ENCODE data around the gene NQO1.

Gene NQO1

DNA sequence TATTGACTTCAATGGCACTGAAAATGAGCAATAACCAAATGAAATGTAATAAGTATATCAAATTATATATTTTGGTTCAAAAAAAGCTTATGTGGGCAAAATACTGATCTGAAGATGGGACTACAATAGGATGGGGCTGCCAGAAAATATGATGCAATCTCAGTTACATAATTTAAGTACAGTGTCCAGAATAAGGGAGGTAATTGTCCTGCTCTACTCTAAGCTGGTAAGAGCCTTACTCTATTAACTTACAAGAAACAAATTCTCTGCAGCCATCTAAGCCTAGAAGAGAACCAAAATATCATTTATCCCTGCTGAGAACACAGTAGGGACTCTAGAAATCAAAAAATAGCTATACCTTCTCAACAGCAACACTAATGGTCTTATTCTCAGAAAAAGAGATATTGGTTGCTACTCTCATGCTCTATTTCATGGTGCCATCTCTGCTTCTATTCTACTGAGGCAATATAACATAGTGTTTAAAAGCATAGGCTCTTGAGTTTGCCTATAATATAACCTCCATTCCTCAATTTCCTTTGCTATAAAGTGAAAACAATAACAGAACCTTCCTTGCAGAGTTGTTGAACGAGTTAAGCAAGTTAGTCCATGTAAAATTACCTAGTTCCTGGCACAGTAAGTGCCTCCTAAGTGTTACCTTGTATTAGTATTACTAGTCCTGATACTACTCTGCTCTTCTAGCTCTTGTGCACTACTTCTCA lies 19.9 kb downstream of the NQO1 start:
- no peak for DNase-seq

DNA sequence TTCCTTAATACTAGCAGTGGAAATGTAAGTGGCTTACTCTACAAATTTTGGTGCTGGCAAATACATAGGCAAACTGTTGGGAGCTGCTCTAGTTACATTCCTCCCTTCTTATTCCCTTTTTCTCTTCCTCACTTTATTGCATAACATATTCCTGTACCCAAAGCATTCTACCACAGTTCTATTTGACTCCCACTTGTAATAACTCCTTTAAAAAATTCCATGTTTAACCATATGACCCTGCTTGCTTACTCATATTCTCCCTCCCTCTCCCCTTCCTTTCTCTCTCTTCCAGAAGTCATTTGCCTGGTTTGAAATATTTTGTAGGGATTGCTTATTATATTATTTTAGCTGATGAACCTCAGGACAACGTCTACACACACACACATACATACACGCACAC lies 22.7 kb downstream of the NQO1 start:
- no peak for DNase-seq

DNA sequence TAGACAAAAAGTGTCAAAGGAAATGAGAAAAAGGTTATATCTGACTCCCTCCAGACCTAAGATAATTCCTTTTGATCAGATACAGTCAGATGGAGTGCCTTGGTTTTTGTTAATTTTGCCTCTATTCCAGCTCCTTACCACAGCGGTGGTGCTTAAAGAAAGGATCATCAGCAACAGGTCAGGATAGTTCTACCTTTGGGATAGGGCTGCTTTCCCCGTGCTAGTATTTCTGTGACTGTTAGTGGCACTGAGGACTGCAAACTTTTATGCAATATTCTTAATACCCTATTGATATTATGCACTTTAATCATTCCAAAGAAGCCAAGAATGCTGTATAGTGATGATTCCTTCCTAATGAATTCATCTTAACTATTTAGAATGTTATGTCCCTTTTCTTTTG lies 24.5 kb downstream of the NQO1 start:
- no peak for DNase-seq

DNA sequence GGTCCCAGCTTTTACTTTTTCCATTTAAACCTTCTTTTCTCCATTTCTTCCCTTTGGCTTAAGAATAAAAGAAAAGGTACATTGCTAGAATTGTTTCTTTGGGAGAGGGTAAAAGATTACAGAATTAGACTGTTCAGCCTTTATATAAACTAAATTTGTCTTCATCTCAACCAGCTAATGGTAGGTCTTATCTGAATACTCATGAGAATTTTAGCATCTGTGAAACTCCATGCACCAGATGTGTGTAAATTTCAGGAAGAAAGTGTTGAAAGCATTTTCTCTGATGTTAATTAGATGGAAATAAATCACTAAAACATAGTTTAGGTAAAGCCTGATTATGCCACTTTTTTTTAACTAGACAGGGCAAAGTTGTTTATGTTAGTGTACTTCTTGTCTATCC lies 24.9 kb downstream of the NQO1 start:
- DNase-seq: no peak

DNA sequence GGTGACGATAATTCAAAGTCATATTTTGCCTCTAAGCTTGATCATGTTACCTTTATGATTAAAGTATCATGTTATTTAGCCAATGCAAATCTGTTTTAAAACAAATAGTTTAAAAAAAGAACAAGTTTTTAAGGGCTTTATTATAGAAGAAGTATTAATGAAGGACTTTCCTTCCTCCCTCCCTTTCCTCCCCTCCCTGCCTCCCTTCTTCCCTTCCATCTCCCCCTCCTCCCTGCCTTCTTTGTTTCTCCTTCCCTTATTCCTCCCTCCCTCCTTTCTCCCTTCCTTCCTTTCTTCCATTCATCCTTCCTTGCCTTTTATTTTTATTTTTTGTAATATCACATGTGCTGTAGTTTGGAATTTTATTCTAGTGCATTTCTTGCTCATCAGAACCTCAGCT lies 26.4 kb downstream of the NQO1 start:
- no peak for DNase-seq

DNA sequence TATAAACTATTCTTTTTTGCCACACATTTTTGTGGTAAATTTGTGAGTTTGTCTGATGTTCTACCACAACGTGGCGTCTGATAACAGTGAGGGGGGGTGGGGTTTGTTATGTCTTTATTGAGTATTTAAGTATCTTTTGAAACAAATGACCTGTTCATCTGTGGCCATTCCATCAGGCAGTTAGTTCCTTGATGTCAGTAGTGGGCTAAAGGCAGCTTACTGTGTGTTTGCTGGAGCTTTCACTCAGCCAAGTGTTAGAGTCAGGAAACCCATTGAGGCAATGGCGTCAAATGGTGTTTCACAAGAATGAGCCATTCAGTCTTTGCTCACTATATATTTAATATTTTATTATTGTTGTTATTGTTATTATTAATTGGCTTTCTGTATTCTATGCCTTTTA lies 28.0 kb downstream of the NQO1 start:
- DNase-seq: no peak

DNA sequence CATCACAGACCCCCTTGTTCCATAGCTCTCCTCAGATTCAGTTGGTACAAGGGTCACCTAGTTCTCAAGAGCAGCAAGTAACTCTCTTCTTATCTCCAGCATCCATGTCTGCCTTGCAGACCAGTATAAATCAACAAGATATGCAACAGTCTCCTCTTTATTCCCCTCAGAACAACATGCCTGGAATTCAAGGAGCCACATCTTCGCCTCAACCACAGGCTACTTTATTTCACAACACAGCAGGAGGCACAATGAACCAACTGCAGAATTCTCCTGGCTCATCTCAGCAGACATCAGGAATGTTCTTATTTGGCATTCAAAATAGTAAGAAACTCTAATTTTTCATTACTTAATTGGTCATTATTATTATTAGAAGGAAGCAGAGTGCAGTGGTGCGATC lies 32.4 kb downstream of the NQO1 start:
- no peak for DNase-seq

DNA sequence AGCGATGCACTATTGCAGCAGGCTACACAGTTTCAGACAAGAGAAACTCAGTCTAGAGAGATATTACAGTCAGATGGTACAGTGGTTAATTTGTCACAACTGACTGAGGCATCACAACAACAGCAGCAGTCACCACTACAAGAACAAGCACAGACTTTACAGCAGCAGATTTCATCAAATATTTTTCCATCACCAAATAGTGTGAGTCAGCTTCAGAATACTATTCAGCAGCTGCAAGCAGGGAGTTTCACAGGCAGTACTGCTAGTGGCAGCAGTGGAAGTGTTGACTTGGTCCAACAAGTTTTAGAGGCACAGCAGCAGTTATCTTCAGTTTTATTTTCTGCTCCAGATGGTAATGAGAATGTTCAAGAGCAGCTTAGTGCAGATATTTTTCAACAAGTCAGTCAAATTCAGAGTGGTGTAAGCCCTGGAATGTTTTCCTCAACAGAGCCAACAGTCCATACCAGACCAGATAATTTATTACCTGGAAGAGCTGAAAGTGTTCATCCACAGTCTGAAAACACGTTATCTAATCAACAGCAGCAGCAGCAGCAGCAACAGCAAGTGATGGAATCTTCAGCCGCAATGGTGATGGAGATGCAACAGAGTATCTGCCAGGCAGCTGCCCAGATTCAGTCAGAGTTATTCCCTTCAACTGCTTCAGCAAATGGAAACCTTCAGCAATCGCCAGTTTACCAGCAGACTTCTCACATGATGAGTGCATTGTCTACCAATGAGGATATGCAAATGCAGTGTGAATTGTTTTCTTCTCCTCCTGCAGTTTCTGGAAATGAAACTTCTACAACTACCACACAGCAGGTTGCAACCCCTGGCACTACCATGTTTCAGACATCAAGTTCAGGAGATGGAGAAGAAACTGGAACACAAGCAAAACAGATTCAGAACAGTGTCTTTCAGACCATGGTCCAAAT lies 34.1 kb downstream of the NQO1 start:
- peak; percentile 22 for DNase-seq

DNA sequence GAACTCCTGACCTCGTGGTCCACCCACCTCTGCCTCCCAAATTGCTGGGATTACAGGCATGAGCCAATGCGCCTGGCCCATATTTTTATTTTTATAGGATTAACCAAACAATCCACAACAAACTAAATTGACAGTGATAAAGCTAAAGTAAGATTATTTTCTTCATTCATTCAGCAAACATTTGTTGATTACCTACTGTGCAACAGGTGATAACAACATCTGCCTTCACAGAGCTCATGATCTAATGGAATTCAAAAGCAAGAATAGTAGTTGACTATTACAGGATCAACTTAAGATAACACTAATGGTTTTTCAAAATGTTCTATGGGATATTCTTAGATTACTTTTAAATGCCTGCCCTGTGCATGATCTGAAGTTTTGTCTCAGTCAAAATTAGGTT lies 37.8 kb downstream of the NQO1 start:
- no peak for DNase-seq

DNA sequence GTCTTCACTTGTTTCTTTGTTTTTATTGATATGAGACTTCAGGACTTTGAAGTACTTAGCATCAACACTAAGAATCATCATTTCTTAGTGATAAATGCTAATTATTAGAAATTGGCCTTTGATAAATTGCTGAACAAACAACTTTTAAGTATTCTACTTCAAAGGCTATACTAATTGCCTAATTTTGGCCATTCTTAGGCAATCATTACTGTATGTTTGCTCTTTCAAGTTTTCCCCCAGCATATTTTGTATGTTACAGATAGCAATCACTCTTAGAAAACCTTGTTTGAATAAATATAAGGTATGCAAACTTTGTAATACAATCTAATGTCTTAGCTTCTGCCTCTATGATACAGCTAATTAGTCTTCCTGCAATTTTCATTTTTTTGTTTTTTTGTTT lies 46.0 kb downstream of the NQO1 start:
- no peak for DNase-seq

DNA sequence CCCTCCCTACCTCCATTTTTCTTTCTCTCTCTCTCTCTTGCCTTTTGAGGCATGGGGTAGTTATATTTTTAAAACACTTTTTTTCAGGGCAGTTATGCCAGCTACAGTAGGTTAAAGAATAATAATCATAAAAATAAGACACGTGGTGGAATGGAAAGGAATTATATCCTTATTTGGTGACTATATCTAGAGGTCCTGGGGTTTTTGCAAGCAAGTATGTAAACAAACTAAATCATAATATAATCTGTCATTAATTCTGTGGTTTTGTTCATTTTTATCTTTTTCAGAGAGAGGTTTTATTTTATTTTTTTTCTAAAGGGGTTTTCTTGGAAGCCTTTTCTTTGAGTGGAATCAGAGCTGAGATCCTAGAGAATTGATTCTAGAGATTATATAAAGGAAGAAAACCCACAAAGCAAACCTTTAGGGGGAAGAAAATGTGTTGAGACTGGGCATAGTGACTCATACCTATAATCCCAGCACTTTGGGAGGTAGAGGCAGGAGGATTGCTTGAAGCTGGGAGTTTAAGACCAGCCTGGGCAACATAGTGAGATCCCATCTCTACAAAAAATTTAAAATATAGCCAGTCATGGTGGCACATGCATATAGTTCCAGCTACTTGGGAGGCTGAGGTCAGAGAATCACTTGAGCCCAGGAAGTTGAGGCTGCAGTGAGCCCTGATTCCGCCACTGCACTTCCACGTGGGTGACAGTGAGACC lies 53.2 kb downstream of the NQO1 start:
- DNase-seq: no peak

DNA sequence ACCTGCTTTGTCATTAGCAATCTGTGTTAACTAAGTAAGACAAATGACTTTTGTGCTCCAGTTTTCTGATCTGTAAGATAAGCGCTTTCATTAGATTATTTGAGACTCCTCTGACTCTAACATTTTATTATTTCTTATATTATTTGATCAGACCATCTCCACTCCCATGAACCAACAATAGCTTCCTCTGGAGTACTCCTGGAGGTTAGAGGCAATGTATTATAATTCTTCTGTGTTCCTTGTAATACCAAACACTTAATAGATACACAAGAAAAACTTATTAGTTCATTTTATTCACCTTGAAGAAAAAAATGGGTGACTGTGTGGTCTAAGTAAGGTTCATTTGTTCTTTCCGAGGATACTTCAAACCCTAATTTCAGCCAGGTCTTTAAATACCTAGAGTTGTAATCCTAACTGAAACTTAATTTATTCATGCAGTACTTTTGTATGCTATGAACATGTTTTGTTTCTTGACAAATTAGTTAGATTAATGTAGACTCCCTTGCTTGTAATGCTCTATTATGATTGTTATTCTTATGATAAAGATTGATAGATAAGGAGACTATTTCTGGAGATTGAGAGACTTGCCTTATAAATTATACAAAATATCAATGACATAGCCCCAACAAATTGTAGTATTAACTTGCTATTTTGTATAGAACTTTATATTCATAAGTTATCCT lies 53.9 kb downstream of the NQO1 start:
- DNase-seq: no peak

DNA sequence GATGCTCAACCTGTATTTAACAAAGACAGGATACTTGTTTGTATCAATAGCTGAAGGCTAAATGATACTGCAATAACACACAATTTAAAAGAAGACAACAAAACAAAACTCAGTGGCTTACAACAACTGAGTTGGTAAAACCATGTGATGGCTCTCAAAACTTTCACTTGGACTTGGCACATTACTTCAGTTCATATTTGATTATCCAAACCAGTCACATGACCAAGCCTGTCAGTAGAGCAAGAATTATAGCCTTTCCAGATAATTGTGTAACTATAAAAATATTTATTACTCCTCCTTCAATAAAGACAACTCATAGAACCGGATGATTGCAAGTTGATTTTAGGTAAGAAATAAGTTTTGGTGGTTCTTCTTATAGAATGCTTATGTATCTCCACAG lies 56.8 kb downstream of the NQO1 start:
- DNase-seq: no peak

DNA sequence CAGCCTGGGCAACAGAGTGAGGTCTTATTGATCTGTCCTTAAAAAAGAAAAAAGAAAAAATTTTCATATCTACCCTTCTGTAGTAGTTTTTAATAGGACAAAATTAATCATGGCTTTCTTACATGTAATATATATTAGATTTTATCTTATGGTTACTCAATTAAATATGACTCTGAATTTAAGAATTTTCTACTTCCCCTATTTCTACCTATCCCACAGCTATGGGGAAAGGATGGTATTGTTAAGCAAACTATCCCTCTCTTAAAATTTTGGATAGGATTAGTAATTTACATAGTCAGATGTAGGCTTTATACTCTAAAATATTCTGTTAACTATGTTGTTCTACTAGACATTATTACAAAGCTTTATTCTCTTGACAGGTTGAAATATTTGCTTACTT lies 62.5 kb downstream of the NQO1 start:
- DNase-seq: no peak

DNA sequence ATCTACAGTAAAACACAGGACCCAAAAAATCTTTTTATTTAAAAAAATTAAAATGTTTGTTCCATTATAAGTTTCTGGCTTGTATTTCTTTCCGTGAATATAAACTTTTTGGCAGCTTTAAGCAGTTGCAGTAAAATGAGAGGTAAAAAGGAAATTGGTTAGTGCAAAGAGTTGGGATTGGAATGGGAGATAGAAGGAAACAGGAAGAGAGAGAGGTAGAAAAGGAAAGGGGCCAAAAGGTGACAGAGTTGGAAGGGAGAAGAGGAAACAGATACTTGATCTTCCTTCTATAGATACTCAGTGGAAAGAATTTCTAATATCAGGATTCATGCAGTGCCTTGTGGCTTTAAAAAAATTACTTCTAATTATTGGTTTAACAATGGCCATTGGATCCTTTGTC lies 63.5 kb downstream of the NQO1 start:
- no peak for DNase-seq

DNA sequence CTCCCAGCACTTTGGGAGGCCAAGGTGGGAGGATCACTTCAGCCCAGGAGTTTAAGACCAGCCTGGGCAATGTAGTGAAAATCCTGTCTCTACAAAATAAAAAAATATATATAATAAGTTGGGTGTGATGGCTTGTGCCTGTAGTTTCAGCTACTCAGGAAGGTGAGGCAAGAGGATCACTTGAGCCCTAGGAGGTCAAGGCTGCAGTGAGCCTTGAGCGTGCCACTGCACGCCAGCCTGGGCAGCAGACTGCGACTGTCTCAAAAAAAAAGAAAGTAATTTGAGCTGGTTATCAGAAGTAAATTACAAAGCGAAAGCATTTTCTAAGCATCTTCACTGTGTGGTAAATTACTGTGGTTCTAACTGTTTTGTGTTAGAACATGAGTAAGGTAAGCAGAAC lies 66.2 kb downstream of the NQO1 start:
- no peak for DNase-seq

All from activated CD4-positive, alpha-beta T cell treated with anti-CD3 and anti-CD28 coated beads for 48 hours (primary cell).